Breast epithelium (tissue), 4 donors: ENCODE data around the gene TNRC18. TPM values are rescaled to one million over a fixed set of nuclear protein-coding genes. Genes with fewer than 3 reads are reported as not detected.
A peak's percentile ranks its signal among the peaks of the same experiment; 100 is the strongest.
"Not testable (repeated sequence)": the region's sequence is repeated elsewhere in the genome, so short reads cannot be mapped to it uniquely, and the experiment has no call there.

Experiments used
- DNase-seq, 2 donors: peaks; one replicate each; pipeline ENCODE4 v3.0.0-alpha.2; 2019; ENCODE audit warnings: low spot score in 2 of 2
- H3K27ac ChIP-seq, 2 donors: fragments of 200-600 bp; sonication (generic) in 1 of 2; one replicate each; pipeline ENCODE4 v1.5.1; 2016 to 2019; ENCODE audit warnings: mild to moderate bottlenecking in 1 of 2
- H3K27me3 ChIP-seq, 2 donors: fragments of 200-600 bp; sonication (generic) in 1 of 2; one replicate each; pipeline versions ENCODE4 v1.5.1 to v1.6.0; 2017 to 2019; ENCODE audit warnings: control low read depth in 1 of 2, mild to moderate bottlenecking in 1 of 2
- H3K36me3 ChIP-seq: fragments of 200-600 bp; one replicate; pipeline ENCODE4 v1.5.1; 2019
- H3K4me1 ChIP-seq, 2 donors: fragments of 200-600 bp; sonication (generic); one replicate each; pipeline ENCODE4 v1.5.1; 2016 to 2019; ENCODE audit warnings: control low read depth in 1 of 2
- H3K4me3 ChIP-seq, 3 donors: fragments of 200-600 bp; sonication (generic); 1 replicate in 2 of 3; 2 replicates in 1 of 3; pipeline ENCODE4 v1.5.1; 2016 to 2019; ENCODE audit warnings: mild to moderate bottlenecking in 3 of 3, moderate library complexity in 2 of 3
- H3K9me3 ChIP-seq, 2 donors: fragments of 200-600 bp; sonication (generic) in 1 of 2; one replicate each; pipeline ENCODE4 v1.5.1; 2016 to 2019; ENCODE audit warnings: control low read depth in 1 of 2
- POLR2A ChIP-seq: fragments of 450-650 bp; IDR thresholded peaks from one replicate; pipeline ENCODE4 v1.6.1; 2016; ENCODE audit warnings: antibody characterized with exemption, mild to moderate bottlenecking, moderate library complexity
- POLR2AphosphoS5 ChIP-seq, 3 donors: sonication (generic); formaldehyde crosslinking; IDR thresholded peaks; one replicate each; pipeline ENCODE4 v1.6.1; 2017; ENCODE audit warnings: antibody characterized with exemption in 3 of 3
- intact Hi-C: fragments of 100-400 bp; cut with DNase I; formaldehyde crosslinking; loops from one replicate; pipeline ENCODE4 v1.15.1; 2023; ENCODE audit warnings: low total_unique reads
- total RNA-seq, 3 donors: library from RNA; depleted of rRNA; stranded (reverse); fragments of >200 nt; gene quantifications; one replicate each; pipeline ENCODE4 v1.1.0, GENCODE V29; 2016
- TF ChIP-seq, protein P1 (sequence below), 3 donors: fragments of 450-650 bp; IDR thresholded peaks; one replicate each; pipeline ENCODE4 v1.5.1; 2016 to 2017; ENCODE audit warnings: antibody characterized with exemption in 3 of 3, mild to moderate bottlenecking in 3 of 3, moderate library complexity in 3 of 3

The TNRC18 gene
- total RNA-seq, 3 donors from 2014 or later: 32.2 to 72.4 (median 36.9) TPM

DNA sequence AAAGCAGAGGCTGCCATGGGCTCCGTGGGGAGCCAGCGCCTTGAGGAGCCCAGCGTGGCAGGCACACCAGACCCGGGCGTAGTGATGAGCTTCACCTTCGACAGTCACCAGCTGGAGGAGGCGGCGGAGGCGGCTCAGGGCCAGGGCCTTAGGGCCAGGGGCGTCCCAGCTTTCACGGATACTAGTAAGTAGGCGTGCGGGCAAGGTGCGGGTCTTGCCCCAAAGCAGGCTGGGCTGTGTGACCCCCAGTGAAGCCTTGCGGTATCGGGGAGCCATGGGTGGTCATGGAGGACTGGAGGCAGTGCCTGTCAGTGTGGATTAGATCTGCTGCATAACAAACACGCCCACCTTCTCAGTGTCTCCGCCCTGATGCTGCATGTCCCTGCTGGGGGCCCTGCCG is 135.8 kb downstream of the TNRC18 start:
- H3K36me3 ChIP-seq: no peaks in the 10 kb centered on the region
- intact Hi-C loops: no loop called here
- H3K4me1 ChIP-seq: no peaks in the 10 kb centered on the region
- no peak for DNase-seq
- H3K9me3 ChIP-seq: no peaks in the 10 kb centered on the region
- no peak overlapping the region for H3K4me3 ChIP-seq
- TF ChIP-seq POLR2A (no peak), POLR2AphosphoS5 (IDR thresholded peaks at IDR 0.05) (no peak)
- TF ChIP-seq, protein P1, sequence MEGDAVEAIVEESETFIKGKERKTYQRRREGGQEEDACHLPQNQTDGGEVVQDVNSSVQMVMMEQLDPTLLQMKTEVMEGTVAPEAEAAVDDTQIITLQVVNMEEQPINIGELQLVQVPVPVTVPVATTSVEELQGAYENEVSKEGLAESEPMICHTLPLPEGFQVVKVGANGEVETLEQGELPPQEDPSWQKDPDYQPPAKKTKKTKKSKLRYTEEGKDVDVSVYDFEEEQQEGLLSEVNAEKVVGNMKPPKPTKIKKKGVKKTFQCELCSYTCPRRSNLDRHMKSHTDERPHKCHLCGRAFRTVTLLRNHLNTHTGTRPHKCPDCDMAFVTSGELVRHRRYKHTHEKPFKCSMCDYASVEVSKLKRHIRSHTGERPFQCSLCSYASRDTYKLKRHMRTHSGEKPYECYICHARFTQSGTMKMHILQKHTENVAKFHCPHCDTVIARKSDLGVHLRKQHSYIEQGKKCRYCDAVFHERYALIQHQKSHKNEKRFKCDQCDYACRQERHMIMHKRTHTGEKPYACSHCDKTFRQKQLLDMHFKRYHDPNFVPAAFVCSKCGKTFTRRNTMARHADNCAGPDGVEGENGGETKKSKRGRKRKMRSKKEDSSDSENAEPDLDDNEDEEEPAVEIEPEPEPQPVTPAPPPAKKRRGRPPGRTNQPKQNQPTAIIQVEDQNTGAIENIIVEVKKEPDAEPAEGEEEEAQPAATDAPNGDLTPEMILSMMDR (IDR thresholded peaks at IDR 0.05): no peak
- no peaks in the 10 kb centered on the region for H3K27me3 ChIP-seq
- H3K27ac ChIP-seq: no peak overlapping the region

- H3K27ac ChIP-seq, H3K9me3 ChIP-seq, H3K36me3 ChIP-seq, intact Hi-C loops, H3K4me1 ChIP-seq, H3K4me3 ChIP-seq, H3K27me3 ChIP-seq, DNase-seq: not testable (repeated sequence)
Observed at GRCh38 chr7:5287373-5287772, 136.3 kb downstream of the TNRC18 start.

DNA sequence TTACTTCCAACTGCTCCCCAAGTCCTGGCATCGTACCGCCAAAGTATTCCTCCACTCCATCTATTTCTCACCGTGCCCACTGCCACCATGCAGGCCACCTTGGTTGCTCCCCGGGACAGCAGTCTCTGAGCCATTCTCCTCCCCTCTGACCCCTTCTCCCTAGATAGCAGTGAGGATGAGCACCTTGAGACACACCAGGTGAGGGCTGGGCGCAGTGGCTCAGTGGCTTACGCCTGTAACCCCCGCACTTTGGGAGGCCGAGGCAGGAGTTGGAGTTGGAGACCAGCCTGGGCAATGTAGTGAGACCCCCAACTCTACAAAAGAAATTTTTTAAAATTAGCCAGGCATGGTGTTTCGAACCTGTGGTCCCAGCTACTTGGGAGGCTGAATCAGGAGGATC is 136.7 kb downstream of the TNRC18 start:
- Histone ChIP-seq H3K27me3 (no peaks in the 10 kb centered on the region), H3K27ac (no peak overlapping the region), H3K4me1 (no peaks in the 10 kb centered on the region), H3K4me3 (no peak overlapping the region), H3K36me3 (no peaks in the 10 kb centered on the region), H3K9me3 (no peaks in the 10 kb centered on the region)
- intact Hi-C loops: no loop called here
- TF ChIP-seq POLR2AphosphoS5 (IDR thresholded peaks at IDR 0.05) (no peak), POLR2A (no peak)
- TF ChIP-seq, protein P1 (IDR thresholded peaks at IDR 0.05): no peak
- DNase-seq: no peak

GRCh38 chr7:5284304-5285281 is 139.0 kb downstream of the TNRC18 start:
- intact Hi-C loops: no loop called here
- H3K36me3 ChIP-seq: no peaks in the 10 kb centered on the region
- no peak overlapping the region for H3K27ac ChIP-seq
- H3K4me1 ChIP-seq: no peaks in the 10 kb centered on the region
- H3K27me3 ChIP-seq: no peaks in the 10 kb centered on the region
- H3K4me3 ChIP-seq: no peak overlapping the region
- TF ChIP-seq POLR2A: no peak
- TF ChIP-seq POLR2AphosphoS5 (IDR thresholded peaks at IDR 0.05): no peak
- TF ChIP-seq, protein P1 (IDR thresholded peaks at IDR 0.05): no peak
- no peaks in the 10 kb centered on the region for H3K9me3 ChIP-seq
- no peak for DNase-seq

DNA sequence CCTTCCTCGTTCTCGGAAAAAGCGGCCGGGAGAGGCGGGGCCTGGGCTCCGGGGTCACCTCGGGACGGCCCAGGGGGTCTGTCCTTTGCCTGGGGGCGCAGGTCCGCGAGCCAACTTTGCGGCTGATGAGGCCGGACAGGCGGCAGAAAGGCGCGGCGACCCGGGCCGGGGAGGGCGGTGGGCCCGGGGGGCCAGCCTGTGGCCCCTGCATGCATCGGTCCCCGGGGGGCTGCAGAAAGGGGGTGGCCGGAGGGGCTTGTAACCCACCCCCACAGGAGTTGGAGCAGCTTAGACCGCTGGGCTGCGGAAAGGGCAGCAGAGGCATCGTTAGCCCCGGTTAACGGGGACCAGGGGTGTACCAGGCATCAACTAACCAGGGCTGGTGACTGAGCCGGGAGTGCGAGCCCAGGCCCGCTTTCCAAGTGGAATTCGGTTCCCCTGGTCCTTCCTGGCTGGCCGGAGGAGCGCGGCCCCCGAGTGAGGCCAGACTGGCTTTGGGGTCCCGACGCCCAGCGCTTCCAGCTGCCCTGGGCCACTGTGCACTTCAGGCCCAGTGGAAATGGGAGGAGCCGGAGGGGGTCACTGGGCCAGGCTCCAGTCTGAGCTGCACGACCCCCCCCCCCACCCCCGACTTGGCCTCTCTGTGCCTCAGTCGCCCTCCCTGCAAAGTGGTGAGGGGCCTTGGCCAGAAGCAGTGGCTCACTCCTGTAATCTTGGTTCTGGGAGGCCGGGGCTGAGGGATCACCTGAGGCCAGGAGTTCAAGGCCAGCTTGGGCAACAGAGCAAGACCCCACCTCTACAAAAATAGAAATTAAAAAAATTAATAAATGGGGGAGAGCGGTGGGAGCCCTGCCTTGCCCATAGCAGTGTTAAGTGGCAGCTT is 140.0 kb downstream of the TNRC18 start:
- H3K4me1 ChIP-seq: no peaks in the 10 kb centered on the region
- intact Hi-C loops: no loop called here
- no peaks in the 10 kb centered on the region for H3K9me3 ChIP-seq
- peak overlapping the region; percentile 38 to 65 (median 57) for H3K4me3 ChIP-seq
- no peaks in the 10 kb centered on the region for H3K27me3 ChIP-seq
- TF ChIP-seq, protein P1 (IDR thresholded peaks at IDR 0.05): no peak
- no peak for TF ChIP-seq POLR2A
- no peak for DNase-seq
- H3K36me3 ChIP-seq: no peaks in the 10 kb centered on the region
- no peak overlapping the region for H3K27ac ChIP-seq
